Neuronal stem cell (in vitro differentiated cells): ENCODE measurements around the gene BOC.

Experiments
- DNase-seq: peaks from one replicate; pipeline ENCODE4 v3.0.0-alpha.2; 2013; ENCODE audit warnings: low spot score
- H2AFZ ChIP-seq: one replicate; pipeline ENCODE4 v1.6.1; 2013; ENCODE audit warnings: mild to moderate bottlenecking, low read length, inconsistent platforms
- H2AK5ac ChIP-seq: 2 replicates; pipeline ENCODE4 v1.6.1; 2013; ENCODE audit warnings: low read depth, mild to moderate bottlenecking, inconsistent platforms, low read length, moderate library complexity, mixed read lengths
- H2BK120ac ChIP-seq: 2 replicates; pipeline ENCODE4 v1.6.1; 2013; ENCODE audit warnings: low read depth, mild to moderate bottlenecking, inconsistent platforms, low read length, moderate library complexity, mixed read lengths
- H2BK12ac ChIP-seq: one replicate; pipeline ENCODE4 v1.6.1; 2013; ENCODE audit warnings: low read length, inconsistent platforms
- H2BK15ac ChIP-seq: 2 replicates; pipeline ENCODE4 v1.6.1; 2013; ENCODE audit warnings: mild to moderate bottlenecking, low read length, inconsistent platforms, mixed read lengths
- H2BK5ac ChIP-seq: one replicate; pipeline ENCODE4 v1.6.1; 2013; ENCODE audit warnings: inconsistent platforms, mild to moderate bottlenecking, low read length, moderate library complexity
- H3K14ac ChIP-seq: one replicate; pipeline ENCODE4 v1.6.1; 2013; ENCODE audit warnings: low read length, inconsistent platforms
- H3K18ac ChIP-seq: 2 replicates; pipeline ENCODE4 v1.6.1; 2013; ENCODE audit warnings: low read length, inconsistent platforms
- H3K23ac ChIP-seq: 2 replicates; pipeline ENCODE4 v1.6.1; 2013; ENCODE audit warnings: low read depth, mild to moderate bottlenecking, mixed read lengths, low read length, inconsistent platforms; ENCODE audit not compliant: poor library complexity
- H3K27ac ChIP-seq: replicated peaks from 3 replicates; pipeline ENCODE4 v1.5.1; 2013; ENCODE audit warnings: low read length, inconsistent platforms
- H3K27me3 ChIP-seq, 3 experiments: 2 replicates each; pipeline ENCODE4 v1.6.1; 2013; ENCODE audit warnings: low read length in 3 of 3, mild to moderate bottlenecking in 2 of 3, inconsistent platforms in 1 of 3, low read depth in 1 of 3, mixed read lengths in 1 of 3, moderate library complexity in 1 of 3; ENCODE audit not compliant: control insufficient read depth in 3 of 3, insufficient read depth in 3 of 3
- H3K36me3 ChIP-seq, 2 donors: replicated peaks in 1 of 2; 2 replicates each; pipeline ENCODE4 v1.6.1; 2013; ENCODE audit warnings: low read length in 2 of 2; ENCODE audit not compliant: control insufficient read depth in 2 of 2, insufficient read depth in 2 of 2
- H3K4ac ChIP-seq: 2 replicates; pipeline ENCODE4 v1.6.1; 2013; ENCODE audit warnings: inconsistent platforms, mild to moderate bottlenecking, low read length, moderate library complexity
- H3K4me1 ChIP-seq, 2 donors: 1 replicate in 1 of 2; 2 replicates in 1 of 2; pipeline ENCODE4 v1.6.1; 2013; ENCODE audit warnings: low read length in 2 of 2, low read depth in 1 of 2; ENCODE audit not compliant: control insufficient read depth in 2 of 2, insufficient read depth in 1 of 2
- H3K4me2 ChIP-seq: one replicate; pipeline ENCODE4 v1.6.1; 2013; ENCODE audit warnings: mild to moderate bottlenecking, low read length, inconsistent platforms; ENCODE audit not compliant: insufficient read depth, poor library complexity, severe bottlenecking
- H3K4me3 ChIP-seq, 2 donors: 2 replicates each; pipeline ENCODE4 v1.5.1; 2013; ENCODE audit warnings: low read length in 2 of 2, mild to moderate bottlenecking in 2 of 2, inconsistent platforms in 1 of 2, moderate library complexity in 1 of 2
- H3K79me1 ChIP-seq: one replicate; pipeline ENCODE4 v1.6.1; 2013; ENCODE audit warnings: low read depth, mild to moderate bottlenecking, inconsistent platforms, low read length, moderate library complexity
- H3K9ac ChIP-seq: one replicate; pipeline ENCODE4 v1.6.1; 2013; ENCODE audit warnings: mild to moderate bottlenecking, low read depth, low read length, inconsistent platforms; ENCODE audit not compliant: poor library complexity
- H3K9me3 ChIP-seq, 2 donors: replicated peaks in 1 of 2; 2 replicates each; pipeline versions ENCODE3 to v1.6.1; 2013; ENCODE audit warnings: low read length in 2 of 2, mild to moderate bottlenecking in 2 of 2, inconsistent platforms in 1 of 2, low read depth in 1 of 2, mixed read lengths in 1 of 2, moderate library complexity in 1 of 2; ENCODE audit not compliant: control insufficient read depth in 2 of 2, insufficient read depth in 1 of 2
- H4K8ac ChIP-seq: one replicate; pipeline ENCODE4 v1.6.1; 2013; ENCODE audit warnings: low read depth, mild to moderate bottlenecking, inconsistent platforms, low read length, moderate library complexity
- H4K91ac ChIP-seq: one replicate; pipeline ENCODE4 v1.6.1; 2013; ENCODE audit warnings: low read length, low read depth, mild to moderate bottlenecking, inconsistent platforms; ENCODE audit not compliant: poor library complexity
- WGBS, 2 donors: extraction: QIAGEN DNeasy Blood & Tissue Kit; methylation state at CpG; one replicate each; pipeline ENCODE4 v1.1.7; 2013; ENCODE audit warnings: missing lambda C conversion rate in 2 of 2, mixed read lengths in 1 of 2; ENCODE audit not compliant: insufficient read length in 2 of 2, insufficient replicate concordance in 1 of 2; ENCODE audit errors: extremely low coverage in 2 of 2; 5-methylcytosine and 5-hydroxymethylcytosine counted together

The BOC gene

DNA sequence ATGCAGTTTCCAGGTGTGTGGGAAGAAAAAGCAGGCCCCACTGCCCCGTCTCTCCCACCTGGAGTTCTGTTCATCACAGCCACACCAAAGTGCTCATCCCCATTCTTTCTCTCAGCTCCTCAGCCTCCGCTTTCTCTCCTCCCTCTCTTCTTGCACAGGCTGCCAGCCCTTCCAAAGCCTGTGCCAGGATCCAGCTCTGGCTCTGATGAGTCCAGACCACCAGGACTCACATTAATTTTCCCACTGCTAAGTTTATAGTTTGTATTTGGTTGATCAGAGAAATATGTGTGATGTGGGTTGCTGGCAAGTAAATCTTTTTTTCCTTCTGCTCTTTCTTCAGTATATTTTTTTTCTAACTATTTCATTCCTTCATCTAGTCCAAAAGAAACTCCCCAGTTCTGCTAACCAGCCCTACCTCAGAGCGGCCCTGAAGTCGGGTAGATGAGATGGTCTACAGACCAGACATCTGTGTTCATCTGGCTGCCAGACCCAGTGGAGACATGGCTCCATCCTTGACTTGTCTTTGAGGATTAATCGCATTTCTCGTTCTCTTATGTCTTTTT lies 49.8 kb downstream of the BOC start:
- H2BK5ac ChIP-seq, result no peak overlapping the region
- no peak overlapping the region for H2BK12ac ChIP-seq
- no peak overlapping the region for H2BK120ac ChIP-seq
- peaks cover 17 to 100% of the 10 kb centered on the region in 2 donors for H3K36me3 ChIP-seq
- no peaks in the 10 kb centered on the region for H3K27me3 ChIP-seq
- H3K4ac ChIP-seq, result no peak overlapping the region
- H3K18ac ChIP-seq, result peak overlapping the region; percentile 11
- H3K14ac ChIP-seq, result no peak overlapping the region
- peaks cover 0 to 2% of the 10 kb centered on the region in 2 donors for H3K9me3 ChIP-seq
- WGBS, 2 donors, result no CpG with 5 or more reads among the region's 6 CpGs
- no peak overlapping the region for H2BK15ac ChIP-seq
- peaks cover 0 to 31% of the 10 kb centered on the region in 2 donors for H3K4me1 ChIP-seq
- no peak overlapping the region for H4K8ac ChIP-seq
- no peak overlapping the region for H3K27ac ChIP-seq
- no peaks in the 10 kb centered on the region for H3K79me1 ChIP-seq
- H4K91ac ChIP-seq, result no peak overlapping the region
- no peak for DNase-seq
- H3K9ac ChIP-seq, result no peak overlapping the region
- H3K4me3 ChIP-seq, result no peak overlapping the region
- H3K4me2 ChIP-seq, result no peak overlapping the region
- peak overlapping the region; percentile 11 for H2AK5ac ChIP-seq
- H2AFZ ChIP-seq, result no peak overlapping the region
- no peak overlapping the region for H3K23ac ChIP-seq

DNA sequence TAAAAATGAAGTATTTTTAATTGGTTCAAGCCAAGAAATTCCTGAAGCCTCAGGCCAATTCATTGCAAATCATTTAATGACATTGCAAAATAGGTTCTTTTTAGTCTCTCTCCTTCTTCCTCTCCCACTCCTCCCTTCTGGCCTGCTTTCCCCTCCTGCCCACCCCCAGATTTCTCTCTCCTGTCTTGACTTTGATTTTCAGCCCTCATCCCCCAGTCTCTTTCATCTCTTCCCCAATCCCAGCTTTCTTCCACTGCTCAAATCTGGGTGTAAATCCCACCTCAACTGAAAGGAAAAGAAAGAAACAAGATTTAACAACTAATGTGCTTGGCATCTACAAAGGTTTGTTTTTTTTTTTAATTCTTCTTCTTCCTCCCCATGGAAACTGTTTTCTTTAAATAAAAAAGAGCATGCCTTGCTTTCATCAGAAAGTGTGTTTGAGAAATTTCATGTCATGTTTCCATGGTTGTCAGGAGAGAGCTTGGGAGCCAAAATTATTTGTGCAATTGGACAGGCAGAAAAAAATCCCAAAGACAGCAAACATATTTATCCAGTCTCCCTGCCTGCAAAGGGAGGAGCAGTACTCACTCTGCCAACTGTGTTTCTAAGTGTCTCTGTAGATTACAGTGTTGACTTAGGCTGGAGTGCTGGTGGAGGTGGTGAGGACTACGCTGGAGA lies 50.4 kb downstream of the BOC start:
- Histone ChIP-seq H3K27me3 (no peaks in the 10 kb centered on the region), H3K36me3 (peaks cover 15 to 100% of the 10 kb centered on the region in 2 donors), H2BK120ac (no peak overlapping the region), H3K9me3 (peaks cover 0 to 2% of the 10 kb centered on the region in 2 donors), H2BK15ac (no peak overlapping the region), H4K8ac (no peak overlapping the region), H4K91ac (no peak overlapping the region), H2BK12ac (no peak overlapping the region), H3K27ac (peak overlapping the region; percentile 99), H3K79me1 (no peaks in the 10 kb centered on the region), H3K23ac (no peak overlapping the region), H3K18ac (no peak overlapping the region), H3K14ac (no peak overlapping the region), H2AK5ac (peak overlapping the region; percentile 20), H3K4me2 (no peak overlapping the region), H3K4me3 (no peak overlapping the region), H3K9ac (no peak overlapping the region), H3K4ac (no peak overlapping the region), H2AFZ (no peak overlapping the region), H3K4me1 (peaks cover 0 to 35% of the 10 kb centered on the region in 2 donors), H2BK5ac (no peak overlapping the region)
- no peak for DNase-seq
- no CpG with 5 or more reads among the region's 1 CpG for WGBS, 2 donors

DNA sequence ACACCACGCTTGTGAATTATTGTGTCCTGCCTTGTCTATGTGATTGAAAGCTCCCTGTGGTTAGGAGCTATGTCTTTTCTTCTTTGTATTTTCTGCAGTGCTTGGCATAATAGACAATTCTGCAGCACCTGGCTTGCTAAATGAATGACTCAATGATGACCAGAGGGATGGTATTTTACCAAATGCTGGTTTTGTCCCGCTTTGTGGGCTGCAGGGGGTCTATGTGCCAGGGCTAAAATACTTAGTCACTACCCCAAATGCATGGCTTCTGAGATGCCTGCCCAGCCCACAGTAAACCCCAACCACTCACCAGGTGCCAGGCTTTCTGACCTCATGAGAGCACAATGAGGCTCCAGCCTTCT lies 50.9 kb downstream of the BOC start:
- H3K79me1 ChIP-seq, result no peaks in the 10 kb centered on the region
- peaks cover 10 to 100% of the 10 kb centered on the region in 2 donors for H3K36me3 ChIP-seq
- no peak for DNase-seq
- peak overlapping the region; percentile 20 for H2AK5ac ChIP-seq
- H3K18ac ChIP-seq, result peak overlapping the region; percentile 12
- no peak overlapping the region for H3K4me3 ChIP-seq
- H2BK5ac ChIP-seq, result no peak overlapping the region
- no peak overlapping the region for H2BK15ac ChIP-seq
- H2BK12ac ChIP-seq, result no peak overlapping the region
- no peaks in the 10 kb centered on the region for H3K27me3 ChIP-seq
- no peak overlapping the region for H3K9ac ChIP-seq
- WGBS, 2 donors, result no CpG with 5 or more reads among the region's 2 CpGs
- H3K4me1 ChIP-seq, result peaks cover 0 to 39% of the 10 kb centered on the region in 2 donors
- peak overlapping the region; percentile 99 for H3K27ac ChIP-seq
- H3K14ac ChIP-seq, result no peak overlapping the region
- no peak overlapping the region for H2BK120ac ChIP-seq
- no peak overlapping the region for H4K91ac ChIP-seq
- H3K9me3 ChIP-seq, result peaks cover 0 to 2% of the 10 kb centered on the region in 2 donors
- no peak overlapping the region for H2AFZ ChIP-seq
- H3K23ac ChIP-seq, result no peak overlapping the region
- H3K4me2 ChIP-seq, result no peak overlapping the region
- H3K4ac ChIP-seq, result no peak overlapping the region
- H4K8ac ChIP-seq, result no peak overlapping the region

DNA sequence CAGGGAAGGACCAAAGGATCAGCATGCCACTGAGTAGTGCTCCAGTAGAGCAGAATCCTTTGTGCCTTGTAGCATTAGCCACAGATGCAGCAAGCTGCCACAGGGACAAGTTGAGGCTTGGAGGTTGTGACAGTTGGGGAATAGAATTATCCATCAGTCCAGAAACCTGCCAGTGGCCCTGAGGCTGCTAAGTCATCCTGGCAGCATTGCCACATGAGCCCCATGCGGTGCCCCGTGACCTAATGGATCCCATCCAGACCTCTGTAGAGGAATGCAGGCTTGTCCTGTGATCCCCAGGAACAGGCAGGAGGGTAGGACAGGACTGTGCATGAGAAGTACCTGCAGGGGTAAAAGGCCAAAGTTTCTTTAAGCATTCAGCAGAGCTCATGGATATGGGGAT lies 51.7 kb downstream of the BOC start:
- H3K4ac ChIP-seq, result peak overlapping the region; percentile 8
- peak overlapping the region; percentile 17 for H2AK5ac ChIP-seq
- no peak overlapping the region for H3K9ac ChIP-seq
- H3K14ac ChIP-seq, result no peak overlapping the region
- no peak overlapping the region for H3K4me3 ChIP-seq
- no peaks in the 10 kb centered on the region for H3K27me3 ChIP-seq
- no peak overlapping the region for H4K8ac ChIP-seq
- no peak for DNase-seq
- no CpG with 5 or more reads among the region's 2 CpGs for WGBS, 2 donors
- H2BK12ac ChIP-seq, result no peak overlapping the region
- no peak overlapping the region for H2BK5ac ChIP-seq
- peaks cover 11 to 100% of the 10 kb centered on the region in 2 donors for H3K36me3 ChIP-seq
- no peak overlapping the region for H3K23ac ChIP-seq
- H3K27ac ChIP-seq, result peak overlapping the region; percentile 99
- H3K4me1 ChIP-seq, result peaks cover 0 to 44% of the 10 kb centered on the region in 2 donors
- peaks cover 0 to 2% of the 10 kb centered on the region in 2 donors for H3K9me3 ChIP-seq
- H2AFZ ChIP-seq, result no peak overlapping the region
- no peak overlapping the region for H3K4me2 ChIP-seq
- H2BK120ac ChIP-seq, result no peak overlapping the region
- H3K79me1 ChIP-seq, result no peaks in the 10 kb centered on the region
- H2BK15ac ChIP-seq, result no peak overlapping the region
- H4K91ac ChIP-seq, result no peak overlapping the region
- H3K18ac ChIP-seq, result peak overlapping the region; percentile 49
